ENCODE results near the gene LRRIQ1. TPM values are rescaled to one million over a fixed set of nuclear protein-coding genes. Genes with fewer than 3 reads are reported as not detected.
A peak's percentile ranks its signal among the peaks of the same experiment; 100 is the strongest.

Gene LRRIQ1
- total and polyA plus RNA-seq, 2 of the 4 experiments (the other 2 are of a cell fraction), result under 0.01 to 0.05 TPM

DNA sequence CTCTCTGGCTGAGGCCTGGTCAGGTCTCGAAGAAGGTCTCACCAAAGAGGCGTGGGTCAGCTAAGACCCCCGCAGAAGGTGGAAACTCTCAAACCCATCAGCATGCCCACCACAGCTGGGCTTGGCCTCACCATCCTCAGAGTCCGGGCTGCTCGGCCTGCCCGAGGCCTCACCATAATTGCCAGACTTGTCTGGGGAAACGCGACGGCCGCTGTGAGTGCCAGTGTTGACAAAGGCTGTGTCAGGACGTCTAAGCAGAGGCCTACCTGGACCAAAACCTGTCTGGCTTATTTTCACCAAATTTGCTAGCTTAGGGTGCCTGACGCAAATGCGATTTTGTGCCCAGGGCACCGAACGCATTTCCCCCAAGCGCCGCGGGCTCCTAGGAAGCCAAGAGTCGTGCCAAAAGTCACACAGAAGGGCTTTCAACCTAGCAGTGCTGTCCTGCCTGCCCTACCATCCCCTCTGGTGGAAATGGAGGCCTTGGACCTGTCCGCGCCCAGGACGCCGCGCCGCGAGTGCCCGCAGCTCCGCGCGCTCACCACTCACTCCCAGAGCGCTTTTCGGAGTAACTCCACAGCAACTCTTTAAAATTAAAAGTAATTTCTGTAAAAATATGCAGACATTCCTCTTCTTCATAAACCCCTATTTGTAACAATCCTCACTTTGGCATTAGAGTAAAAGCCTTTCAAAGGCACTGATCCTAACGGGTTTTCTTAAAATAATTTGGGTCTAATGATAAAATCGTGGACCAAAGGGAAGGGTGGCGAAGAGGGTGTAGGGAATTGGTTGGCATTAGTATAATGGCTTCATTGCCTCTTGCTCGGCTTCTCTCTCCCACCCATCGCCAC, 242.7 kb downstream of the LRRIQ1 start (continued):
- TF ChIP-seq MXI1 (IDR thresholded peaks at IDR 0.05; ENCODE audit: borderline replicate concordance, low read depth, low read length), result no peak

DNA sequence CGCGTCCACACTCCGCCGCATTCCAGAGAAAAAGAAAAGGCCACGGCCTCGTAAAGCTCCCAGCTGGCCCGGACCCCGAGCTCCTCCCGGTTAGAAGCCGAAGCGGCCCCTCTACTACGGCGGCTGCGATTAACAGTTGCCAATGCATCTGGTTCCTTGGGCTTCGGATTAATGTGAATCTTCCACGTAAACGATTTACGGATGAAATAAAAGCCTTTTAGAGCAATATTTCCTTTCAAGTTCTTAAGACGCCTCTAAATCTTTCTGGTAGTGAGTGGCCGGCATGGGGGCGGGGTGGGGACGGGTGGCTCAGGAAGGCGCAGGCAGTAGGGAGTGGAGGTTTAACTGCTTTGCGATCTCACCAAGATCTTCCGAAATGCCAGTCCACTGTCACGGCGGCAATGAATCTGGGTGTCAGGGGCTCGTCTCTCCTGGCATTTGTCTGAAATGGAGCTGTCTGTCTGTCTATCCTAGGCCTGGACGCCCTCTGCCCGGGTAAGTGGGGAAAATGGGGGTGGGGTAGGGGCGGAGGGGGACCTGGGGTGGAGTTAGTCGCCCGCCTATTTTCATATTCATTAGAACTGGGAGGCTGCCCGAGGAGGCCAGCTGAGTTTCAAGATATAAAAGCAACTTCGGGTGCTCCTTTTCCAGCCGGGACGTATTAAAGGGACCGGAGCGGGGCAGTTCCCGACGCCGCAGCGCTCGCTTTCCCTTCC, 243.5 kb downstream of the LRRIQ1 start:
- dilution Hi-C loops (cut with HindIII; ENCODE audit: low sequenced_read_pairs, unreplicated experiment) (no loop called here), intact Hi-C loops (cut with micrococcal nuclease) (no loop called here), in situ Hi-C loops (cut with MboI; ENCODE audit: low sequenced_read_pairs) (no loop called here)
- Histone ChIP-seq H4K8ac (ENCODE audit: low read depth in 2 of 2, low read length in 2 of 2) (no peak overlapping the region), H3K4me2 (ENCODE audit: low read depth, low read length) (peak overlapping the region; percentile 99; the same call in 1 of the 2 replicates), H3K79me1 (ENCODE audit: low read depth in 1 of 2, low read length in 2 of 2) (no peaks in the 10 kb centered on the region), H2BK20ac (ENCODE audit: low read depth, low read length) (no peak overlapping the region), H2AK9ac (replicated peaks; ENCODE audit: low read depth, low read length, poor library complexity) (peak overlapping the region; percentile 34), H3K4me1 (ENCODE audit: control insufficient read depth, insufficient read depth, low read length) (no peaks in the 10 kb centered on the region), H2BK15ac (ENCODE audit: low read depth, low read length) (no peak overlapping the region), H2BK5ac (ENCODE audit: low read depth, low read length, poor library complexity, severe bottlenecking) (no peak overlapping the region), H3K14ac (replicated peaks; ENCODE audit: low read depth, low read length) (no peak overlapping the region), H3K9ac (ENCODE audit: low read depth, low read length) (no peak overlapping the region), H3K9me3 (ENCODE audit: control insufficient read depth, insufficient read depth, low read length) (peaks cover 13% of the 10 kb centered on the region), H3K23ac (ENCODE audit: low read depth, low read length) (no peak overlapping the region), H3K18ac (ENCODE audit: low read depth, low read length) (no peak overlapping the region), H2AK5ac (ENCODE audit: low read depth, low read length) (no peak overlapping the region), H3K27ac (ENCODE audit: insufficient read depth, low read length) (no peak overlapping the region), H3K4ac (ENCODE audit: low read depth, low read length) (no peak overlapping the region), H3K9me1 (ENCODE audit: insufficient read depth, low read length) (no peaks in the 10 kb centered on the region), H3K27me3 (ENCODE audit: control insufficient read depth, insufficient read depth, low read length) (peaks cover 47% of the 10 kb centered on the region), H2AFZ (replicated peaks; ENCODE audit: low read length, poor library complexity) (peak overlapping the region; percentile 77), H3K4me3 (ENCODE audit: insufficient read depth, low read depth, low read length) (peak overlapping the region; percentile 42), H4K5ac (ENCODE audit: low read depth, low read length) (no peak overlapping the region), H2BK120ac (ENCODE audit: low read depth, low read length) (no peak overlapping the region), H4K91ac (ENCODE audit: insufficient read depth, low read depth, low read length) (no peak overlapping the region), H3K36me3 (ENCODE audit: control insufficient read depth, insufficient read depth, low read length) (no peaks in the 10 kb centered on the region), H3K56ac (ENCODE audit: extremely low read depth, insufficient read depth, low read length) (no peak overlapping the region), H4K20me1 (ENCODE audit: insufficient read depth, low read length) (no peaks in the 10 kb centered on the region)
- DNase-seq, result no peak
- WGBS, 2 experiments (ENCODE audit: extremely low coverage in 2 of 2, insufficient read length in 1 of 2), result 0% methylated on average over 2 of the region's 44 CpGs; no CpG with 5 or more reads in 1 of the 2 experiments
- CTCF ChIA-PET, result no interaction called here
- ATAC-seq (ENCODE audit: low read depth), result peak; percentile 64
- POLR2A ChIA-PET (ENCODE audit: unreplicated experiment), result no interaction called here
- BruUV-seq (replicated peaks), result no TSS peak
- no peak for TF ChIP-seq POLR2A (IDR thresholded peaks at IDR 0.05; ENCODE audit: low read depth, low read length)
- TF ChIP-seq RAD21 (IDR thresholded peaks at IDR 0.05; ENCODE audit: low read length), result no peak
- TF ChIP-seq MAFK (IDR thresholded peaks at IDR 0.05; ENCODE audit: low read depth, low read length), result no peak
- TF ChIP-seq FOS (IDR thresholded peaks at IDR 0.05; ENCODE audit: low read depth, low read length), result no peak
- no peak for TF ChIP-seq RFX5 (IDR thresholded peaks at IDR 0.05; ENCODE audit: low read depth, low read length)
- TF ChIP-seq BHLHE40 (IDR thresholded peaks at IDR 0.05; ENCODE audit: low read depth, low read length), result no peak
- no peak for TF ChIP-seq RCOR1 (IDR thresholded peaks at IDR 0.05; ENCODE audit: insufficient replicate concordance, low read length)
- TF ChIP-seq MAZ (IDR thresholded peaks at IDR 0.05; ENCODE audit: borderline replicate concordance, low read depth, low read length), result no peak
- no peak for TF ChIP-seq CHD1 (IDR thresholded peaks at IDR 0.05; ENCODE audit: low read depth, low read length)
- no peak for TF ChIP-seq SMC3 (IDR thresholded peaks at IDR 0.05; ENCODE audit: low read depth, low read length)
- TF ChIP-seq, protein P1, sequence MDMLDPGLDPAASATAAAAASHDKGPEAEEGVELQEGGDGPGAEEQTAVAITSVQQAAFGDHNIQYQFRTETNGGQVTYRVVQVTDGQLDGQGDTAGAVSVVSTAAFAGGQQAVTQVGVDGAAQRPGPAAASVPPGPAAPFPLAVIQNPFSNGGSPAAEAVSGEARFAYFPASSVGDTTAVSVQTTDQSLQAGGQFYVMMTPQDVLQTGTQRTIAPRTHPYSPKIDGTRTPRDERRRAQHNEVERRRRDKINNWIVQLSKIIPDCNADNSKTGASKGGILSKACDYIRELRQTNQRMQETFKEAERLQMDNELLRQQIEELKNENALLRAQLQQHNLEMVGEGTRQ (IDR thresholded peaks at IDR 0.05; ENCODE audit: low read depth, low read length), result no peak
- TF ChIP-seq, protein P2, sequence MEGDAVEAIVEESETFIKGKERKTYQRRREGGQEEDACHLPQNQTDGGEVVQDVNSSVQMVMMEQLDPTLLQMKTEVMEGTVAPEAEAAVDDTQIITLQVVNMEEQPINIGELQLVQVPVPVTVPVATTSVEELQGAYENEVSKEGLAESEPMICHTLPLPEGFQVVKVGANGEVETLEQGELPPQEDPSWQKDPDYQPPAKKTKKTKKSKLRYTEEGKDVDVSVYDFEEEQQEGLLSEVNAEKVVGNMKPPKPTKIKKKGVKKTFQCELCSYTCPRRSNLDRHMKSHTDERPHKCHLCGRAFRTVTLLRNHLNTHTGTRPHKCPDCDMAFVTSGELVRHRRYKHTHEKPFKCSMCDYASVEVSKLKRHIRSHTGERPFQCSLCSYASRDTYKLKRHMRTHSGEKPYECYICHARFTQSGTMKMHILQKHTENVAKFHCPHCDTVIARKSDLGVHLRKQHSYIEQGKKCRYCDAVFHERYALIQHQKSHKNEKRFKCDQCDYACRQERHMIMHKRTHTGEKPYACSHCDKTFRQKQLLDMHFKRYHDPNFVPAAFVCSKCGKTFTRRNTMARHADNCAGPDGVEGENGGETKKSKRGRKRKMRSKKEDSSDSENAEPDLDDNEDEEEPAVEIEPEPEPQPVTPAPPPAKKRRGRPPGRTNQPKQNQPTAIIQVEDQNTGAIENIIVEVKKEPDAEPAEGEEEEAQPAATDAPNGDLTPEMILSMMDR (conservative IDR thresholded peaks at IDR 0.05; ENCODE audit: low read depth, low read length), result no peak
- no peak for TF ChIP-seq CEBPB (IDR thresholded peaks at IDR 0.05; ENCODE audit: low read depth, low read length)
